NT2/D1 (cell line): ENCODE results near the gene GJB5.
"Not testable (repeated sequence)": the region's sequence is repeated elsewhere in the genome, so short reads cannot be mapped to it uniquely, and the experiment has no call there.

ENCODE experiments used
- DNase-seq: peaks from one replicate; pipeline ENCODE4 v3.0.0-alpha.2; 2011; ENCODE audit warnings: low read depth, low spot score
- H3K27me3 ChIP-seq: 2 replicates; pipeline ENCODE4 v1.6.0; 2011; ENCODE audit warnings: mild to moderate bottlenecking; ENCODE audit not compliant: insufficient read length, insufficient read depth
- H3K36me3 ChIP-seq: 2 replicates; pipeline ENCODE4 v1.6.1; 2011; ENCODE audit warnings: mild to moderate bottlenecking, low read length, mixed read lengths; ENCODE audit not compliant: insufficient read depth, insufficient read length
- H3K4me1 ChIP-seq: 2 replicates; pipeline ENCODE4 v1.5.1; 2011; ENCODE audit not compliant: insufficient read depth, insufficient read length
- H3K4me3 ChIP-seq: 2 replicates; pipeline ENCODE4 v1.5.1; 2011; ENCODE audit warnings: low read depth; ENCODE audit not compliant: insufficient read length
- H3K9ac ChIP-seq: 2 replicates; pipeline ENCODE4 v1.6.0; 2011; ENCODE audit warnings: low read depth; ENCODE audit not compliant: insufficient read length
- H3K9me3 ChIP-seq: 2 replicates; pipeline ENCODE4 v1.5.1; 2011; ENCODE audit warnings: mild to moderate bottlenecking, low read length; ENCODE audit not compliant: insufficient read depth
- SUZ12 ChIP-seq: IDR thresholded peaks from 2 replicates; pipeline ENCODE4 v1.6.1; 2011; ENCODE audit not compliant: insufficient read length, insufficient read depth; ENCODE audit errors: extremely low read depth
- YY1 ChIP-seq: IDR thresholded peaks from 2 replicates; pipeline ENCODE4 v1.6.1; 2011; ENCODE audit not compliant: insufficient read length, insufficient read depth
- ZNF274 ChIP-seq: IDR thresholded peaks from 2 replicates; pipeline ENCODE4 v1.6.1; 2011; ENCODE audit warnings: mild to moderate bottlenecking, low read depth, low read length

The GJB5 gene

GRCh38 chr1:34713443-34713842 is 41.4 kb upstream of the GJB5 start:
- no peak overlapping the region for H3K9ac ChIP-seq
- H3K4me3 ChIP-seq: no peak overlapping the region
- TF ChIP-seq ZNF274 (no peak), YY1 (no peak), SUZ12 (no peak)
- no peaks in the 10 kb centered on the region for H3K4me1 ChIP-seq
- no peaks in the 10 kb centered on the region for H3K36me3 ChIP-seq
- peaks cover 6% of the 10 kb centered on the region for H3K27me3 ChIP-seq
- no peaks in the 10 kb centered on the region for H3K9me3 ChIP-seq
- DNase-seq: no peak

GRCh38 chr1:34714386-34714785 is 40.5 kb upstream of the GJB5 start:
- H3K9me3 ChIP-seq: no peaks in the 10 kb centered on the region
- H3K36me3 ChIP-seq: no peaks in the 10 kb centered on the region
- H3K4me3 ChIP-seq: no peak overlapping the region
- H3K4me1 ChIP-seq: no peaks in the 10 kb centered on the region
- no peak overlapping the region for H3K9ac ChIP-seq
- DNase-seq: no peak
- H3K27me3 ChIP-seq: peaks cover 6% of the 10 kb centered on the region
- TF ChIP-seq SUZ12: no peak
- no peak for TF ChIP-seq YY1
- TF ChIP-seq ZNF274: no peak

DNA sequence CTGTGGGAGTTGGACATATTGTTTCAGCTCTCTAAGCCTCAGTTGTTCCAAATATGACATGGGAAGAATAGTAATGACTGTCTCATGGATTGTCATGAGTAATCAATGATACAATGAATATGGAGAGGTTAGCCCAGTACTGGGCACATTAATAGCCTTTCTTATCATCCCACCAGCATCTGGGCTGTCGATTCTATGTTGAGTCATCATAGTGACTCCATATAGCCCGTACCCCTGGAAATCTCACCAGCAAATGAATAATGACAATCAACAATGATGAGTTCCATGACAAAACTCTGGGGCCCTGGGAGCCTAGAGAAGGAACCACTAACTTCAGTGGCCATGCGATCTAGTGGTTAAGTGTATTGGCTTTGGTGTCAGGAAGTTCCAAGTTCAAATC is 39.7 kb upstream of the GJB5 start:
- DNase-seq: no peak
- no peak overlapping the region for H3K9ac ChIP-seq
- no peaks in the 10 kb centered on the region for H3K9me3 ChIP-seq
- no peaks in the 10 kb centered on the region for H3K36me3 ChIP-seq
- no peak overlapping the region for H3K4me3 ChIP-seq
- no peaks in the 10 kb centered on the region for H3K4me1 ChIP-seq
- TF ChIP-seq YY1: no peak
- peaks cover 4% of the 10 kb centered on the region for H3K27me3 ChIP-seq

- Histone ChIP-seq H3K36me3 (no peaks in the 10 kb centered on the region), H3K4me1 (no peaks in the 10 kb centered on the region), H3K4me3 (no peak overlapping the region), H3K9me3 (no peaks in the 10 kb centered on the region), H3K9ac (no peak overlapping the region), H3K27me3 (peaks cover 5% of the 10 kb centered on the region)
- TF ChIP-seq ZNF274: no peak
- no peak for TF ChIP-seq YY1
- TF ChIP-seq SUZ12: no peak
- DNase-seq: no peak
These were observed 33.6 kb upstream of the GJB5 start for GRCh38 chr1:34721241-34721640.

DNA sequence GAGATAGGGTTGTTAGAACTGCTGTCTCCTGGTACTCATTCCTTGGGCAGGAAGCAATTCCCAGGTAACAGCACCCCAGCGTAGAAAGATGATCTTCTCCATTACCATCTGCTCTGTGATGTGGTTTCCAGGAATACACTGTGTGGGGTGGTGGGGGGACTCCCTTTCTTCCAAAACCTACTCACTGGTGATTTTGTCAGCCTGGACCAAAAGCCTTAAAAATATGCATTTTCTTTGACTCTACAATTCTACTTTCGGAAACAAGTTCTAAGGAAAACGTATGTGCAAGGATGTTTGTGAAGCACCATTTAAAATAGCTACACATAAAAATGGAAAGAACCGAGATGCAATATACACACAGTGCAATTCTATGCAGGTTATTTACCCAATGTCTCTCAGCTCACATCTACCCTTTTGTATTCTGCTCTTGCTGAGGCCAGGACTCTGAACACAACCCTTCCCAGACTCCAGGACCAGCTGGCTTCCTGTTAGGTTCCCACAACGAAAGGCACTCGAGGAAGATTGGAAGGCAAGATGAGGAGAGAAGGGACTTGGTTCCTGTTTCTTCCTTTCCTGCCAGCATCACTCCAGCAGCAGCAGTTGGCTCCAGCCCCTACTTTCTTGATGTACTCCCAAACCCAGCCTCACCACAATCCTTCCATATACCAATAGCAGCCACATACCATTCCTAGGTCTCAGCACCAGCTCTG is 33.0 kb upstream of the GJB5 start:
- TF ChIP-seq ZNF274: no peak
- TF ChIP-seq YY1: no peak
- no peak for TF ChIP-seq SUZ12
- Histone ChIP-seq H3K9me3 (no peaks in the 10 kb centered on the region), H3K36me3 (no peaks in the 10 kb centered on the region), H3K9ac (no peak overlapping the region), H3K4me1 (no peaks in the 10 kb centered on the region), H3K4me3 (no peak overlapping the region), H3K27me3 (peaks cover 5% of the 10 kb centered on the region)
- DNase-seq: no peak

DNA sequence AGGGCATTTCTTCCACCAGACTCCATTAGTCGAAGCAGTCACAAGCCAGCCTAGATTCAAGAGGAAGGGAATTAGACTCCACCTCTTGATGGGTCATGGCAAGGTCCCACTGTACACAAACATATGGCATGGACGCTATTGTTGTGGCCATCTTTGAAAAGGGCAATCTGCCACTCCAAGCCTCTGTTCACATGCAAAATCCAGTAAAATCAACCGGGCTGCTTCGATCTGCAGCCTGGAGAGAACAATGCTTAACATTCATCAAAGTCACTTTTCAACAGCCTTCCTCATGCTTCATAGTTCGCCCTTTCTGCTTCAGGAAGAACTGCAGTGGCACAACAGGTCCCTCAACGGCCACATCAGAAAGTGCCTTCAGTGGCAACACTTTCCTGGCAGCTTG is 28.0 kb upstream of the GJB5 start:
- no peak for DNase-seq
- H3K9me3 ChIP-seq: no peaks in the 10 kb centered on the region
- TF ChIP-seq YY1 (no peak), SUZ12 (no peak), ZNF274 (no peak)
- H3K27me3 ChIP-seq: peaks cover 3% of the 10 kb centered on the region
- H3K36me3 ChIP-seq: no peaks in the 10 kb centered on the region
- H3K9ac ChIP-seq: no peak overlapping the region
- H3K4me3 ChIP-seq: no peak overlapping the region
- H3K4me1 ChIP-seq: no peaks in the 10 kb centered on the region

- TF ChIP-seq YY1: no peak
- no peak for TF ChIP-seq SUZ12
- TF ChIP-seq ZNF274: no peak
- DNase-seq: no peak
- Histone ChIP-seq H3K27me3 (peaks cover 3% of the 10 kb centered on the region), H3K9ac (no peak overlapping the region), H3K4me1 (no peaks in the 10 kb centered on the region), H3K4me3 (no peak overlapping the region), H3K36me3 (no peaks in the 10 kb centered on the region), H3K9me3 (no peaks in the 10 kb centered on the region)
These were observed 24.4 kb upstream of the GJB5 start for GRCh38 chr1:34730485-34730884.

GRCh38 chr1:34732831-34733230 is 22.0 kb upstream of the GJB5 start:
- H3K9me3 ChIP-seq, H3K27me3 ChIP-seq, H3K4me3 ChIP-seq, H3K36me3 ChIP-seq, H3K9ac ChIP-seq, H3K4me1 ChIP-seq, DNase-seq: not testable (repeated sequence)
